Hematopoietic multipotent progenitor cell treated with erythropoietin and hydrocortisone succinate and interleukin-3 and kit ligand, for 17 days (in vitro differentiated cells): ENCODE data around the gene LEMD2.

ENCODE experiments used
- DNase-seq: peaks from one replicate; pipeline ENCODE4 v3.0.0-alpha.2; 2015; ENCODE audit warnings: low spot score

LEMD2 gene

DNA sequence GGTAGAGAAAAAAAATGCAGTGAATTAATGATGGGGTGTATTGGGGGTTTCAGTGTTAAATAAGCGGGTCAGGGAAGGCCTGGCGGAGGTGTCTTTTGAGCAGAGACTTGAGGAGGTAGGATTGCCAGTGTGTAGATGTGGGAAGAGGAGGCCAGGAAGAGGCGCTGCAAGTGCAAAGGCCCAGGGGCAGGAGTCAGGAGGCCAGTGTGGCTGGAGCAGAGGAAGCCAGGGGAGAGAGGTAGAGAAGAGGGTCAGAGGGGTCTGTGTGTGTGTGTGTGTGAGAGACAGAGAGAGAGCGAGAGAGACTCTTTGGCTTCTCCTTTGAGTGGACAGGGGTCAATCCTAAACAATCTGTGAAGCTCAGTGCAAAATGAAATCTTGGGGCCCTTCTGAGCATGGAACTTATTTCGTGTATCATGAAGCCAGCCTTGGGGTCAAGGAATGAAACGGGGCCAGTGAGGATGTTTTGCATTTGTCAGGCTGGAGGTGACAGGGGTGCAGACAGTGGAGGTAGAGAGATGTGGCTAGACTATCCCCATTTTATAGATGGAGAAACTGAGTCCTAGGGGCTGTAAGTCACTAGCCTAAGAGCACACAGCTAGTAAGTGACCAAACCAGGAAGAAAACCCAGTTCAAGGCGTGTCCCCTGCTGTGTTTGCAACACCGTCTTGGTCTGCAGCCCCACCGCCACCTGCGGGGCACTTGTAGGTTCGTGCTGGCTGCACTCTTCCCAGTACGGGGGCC, 32.5 kb downstream of the LEMD2 start:
- DNase-seq: no peak

DNA sequence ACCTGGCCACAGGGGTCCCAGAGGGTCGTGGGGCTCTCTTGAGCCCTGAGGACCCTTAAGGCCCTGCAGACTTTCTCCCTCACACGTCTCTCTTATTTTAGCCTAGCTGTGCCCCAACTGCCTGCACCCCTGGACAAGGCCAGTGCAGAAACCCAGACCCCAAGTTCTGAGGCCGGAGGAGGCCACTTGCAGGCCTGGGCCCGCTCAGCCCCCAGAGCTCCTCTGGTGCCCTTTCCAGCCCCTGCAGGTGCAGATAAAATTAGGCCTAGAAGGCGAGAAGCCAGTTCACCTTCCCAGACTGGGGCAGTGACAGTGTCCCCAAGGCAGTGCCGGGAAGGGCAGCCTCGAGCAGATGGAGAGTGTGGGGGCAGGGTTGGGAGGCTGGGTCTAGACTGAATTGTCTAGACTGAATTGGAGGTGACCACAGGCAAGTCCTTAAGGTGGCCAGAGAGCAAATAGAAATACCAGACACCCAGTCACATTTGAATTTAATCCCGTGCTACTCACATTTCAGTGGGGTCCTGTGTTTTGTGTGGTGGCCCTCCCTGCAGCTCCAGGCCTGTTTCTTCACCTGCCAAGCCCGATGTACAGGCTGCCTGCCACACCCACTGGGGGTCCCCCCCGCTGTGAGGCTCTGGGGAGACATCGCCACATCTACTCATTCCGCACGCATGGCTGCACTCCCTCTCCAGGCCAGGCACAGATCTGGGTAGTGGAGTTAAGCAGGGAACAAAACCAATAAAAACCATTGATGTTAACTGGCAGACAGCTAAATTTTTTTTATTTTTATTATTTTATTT, 33.7 kb downstream of the LEMD2 start:
- DNase-seq: no peak

DNA sequence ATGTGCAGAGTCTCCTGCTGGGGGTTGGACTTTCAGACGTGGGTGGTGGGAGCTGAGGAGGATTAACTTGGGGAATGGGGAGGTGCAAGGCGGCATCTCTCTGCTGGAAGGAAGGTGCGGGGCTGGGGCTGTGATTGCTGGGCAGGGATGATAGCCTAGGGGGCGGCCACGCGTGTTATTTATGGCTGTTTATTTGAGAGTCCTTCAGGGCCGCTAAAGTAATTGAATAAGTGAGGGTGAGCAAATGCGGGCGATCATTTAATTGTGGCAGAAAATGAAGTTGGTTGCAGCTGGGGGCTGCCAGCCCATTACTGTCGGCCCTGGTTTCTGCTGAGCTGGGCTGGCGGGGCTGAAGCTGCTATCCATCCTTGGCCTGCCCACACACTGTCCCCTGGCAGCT, 34.7 kb downstream of the LEMD2 start:
- DNase-seq: no peak

DNA sequence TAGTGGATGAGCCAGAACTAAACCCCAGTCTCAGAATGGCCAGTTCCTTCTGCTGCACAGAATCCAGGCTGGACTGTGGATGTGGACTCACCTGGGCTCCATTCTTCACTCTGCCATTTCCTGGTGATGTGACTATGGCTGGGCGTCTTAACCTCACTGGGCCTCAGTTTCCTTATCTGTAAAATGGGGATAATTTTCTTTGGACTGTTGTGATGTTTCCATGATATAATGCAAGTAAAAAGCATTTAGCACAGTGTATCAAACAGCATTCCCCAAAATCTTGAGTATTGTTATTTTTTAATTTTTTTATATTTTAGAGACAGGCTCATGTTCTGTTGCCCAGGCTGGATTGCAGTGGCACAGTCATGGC, 36.3 kb downstream of the LEMD2 start:
- DNase-seq: no peak

DNA sequence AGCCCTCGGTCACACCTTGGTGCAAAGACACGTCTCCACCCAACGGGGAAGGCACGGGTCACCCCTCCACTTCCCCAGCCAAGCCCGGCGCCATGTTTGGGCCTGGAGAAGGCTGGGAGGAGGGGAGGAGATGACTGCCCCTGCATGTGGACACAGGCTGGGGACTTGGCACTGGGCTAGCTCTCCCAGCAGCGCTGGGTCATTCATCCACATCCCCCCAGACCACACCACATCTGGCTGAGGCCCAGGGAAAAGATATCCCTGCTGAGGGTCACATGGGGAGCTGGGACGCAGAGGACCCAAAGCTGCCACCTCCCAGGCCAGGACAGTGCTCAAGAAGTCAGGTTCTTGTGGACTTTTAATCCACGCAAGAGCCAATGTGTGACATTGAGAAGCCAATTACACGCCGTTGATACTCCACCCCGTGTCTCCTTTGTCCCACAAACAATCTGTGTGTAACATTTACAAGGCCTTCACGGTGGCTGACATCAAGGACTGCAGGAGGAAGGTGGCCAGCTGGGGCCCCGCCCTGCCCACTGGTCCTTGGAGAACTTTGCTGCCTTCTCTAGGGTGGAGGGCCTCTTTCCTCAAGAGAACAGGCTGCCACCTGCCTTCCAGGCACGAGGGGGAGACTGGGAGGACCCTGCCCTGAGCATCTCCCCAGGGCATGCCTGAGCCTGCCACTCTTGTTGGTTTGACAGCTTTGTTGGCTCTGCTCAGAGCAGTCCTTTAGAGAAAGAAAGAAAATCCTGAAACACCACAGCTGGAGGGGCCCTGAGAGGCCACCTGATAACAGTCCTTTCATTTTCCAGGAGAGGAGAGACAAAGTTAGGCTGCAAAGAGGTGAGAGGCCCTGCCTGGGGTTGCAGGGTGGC, 36.9 kb downstream of the LEMD2 start:
- DNase-seq: no peak

DNA sequence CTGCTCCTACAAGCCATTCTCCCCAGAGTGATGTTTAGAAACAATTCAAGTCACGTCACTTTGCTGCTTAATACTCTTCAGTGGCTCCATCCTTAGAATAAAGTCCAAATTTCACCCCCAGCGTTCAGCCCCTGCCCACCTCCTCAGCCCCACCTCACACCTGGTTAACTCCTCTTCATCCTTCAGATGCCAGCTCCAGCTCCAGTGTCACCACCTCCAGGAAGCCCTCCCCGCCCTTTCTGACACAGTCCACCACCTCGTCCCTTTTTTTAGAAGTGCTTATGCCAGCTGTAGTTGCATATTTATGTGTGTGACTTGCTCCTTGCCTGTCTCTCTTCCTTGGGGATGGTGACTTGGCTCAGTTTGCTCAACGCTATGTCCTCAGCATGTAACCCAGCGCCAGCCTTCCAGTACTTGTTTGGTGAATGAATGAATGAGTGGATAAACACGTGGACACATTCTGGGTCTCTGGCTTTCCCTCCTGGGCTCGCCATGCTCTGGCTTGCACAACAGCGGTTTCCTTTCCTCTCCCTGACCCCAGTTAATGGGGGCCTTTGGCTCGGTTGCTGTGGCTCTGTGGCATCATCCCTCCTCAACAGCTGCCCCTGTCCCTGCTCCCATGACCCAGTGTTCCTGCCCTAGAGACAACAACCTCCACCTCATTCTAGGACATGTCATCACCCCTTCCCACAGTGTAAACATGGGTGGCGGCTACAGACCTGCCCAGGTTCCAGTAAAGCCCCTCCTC, 38.5 kb downstream of the LEMD2 start:
- no peak for DNase-seq

DNA sequence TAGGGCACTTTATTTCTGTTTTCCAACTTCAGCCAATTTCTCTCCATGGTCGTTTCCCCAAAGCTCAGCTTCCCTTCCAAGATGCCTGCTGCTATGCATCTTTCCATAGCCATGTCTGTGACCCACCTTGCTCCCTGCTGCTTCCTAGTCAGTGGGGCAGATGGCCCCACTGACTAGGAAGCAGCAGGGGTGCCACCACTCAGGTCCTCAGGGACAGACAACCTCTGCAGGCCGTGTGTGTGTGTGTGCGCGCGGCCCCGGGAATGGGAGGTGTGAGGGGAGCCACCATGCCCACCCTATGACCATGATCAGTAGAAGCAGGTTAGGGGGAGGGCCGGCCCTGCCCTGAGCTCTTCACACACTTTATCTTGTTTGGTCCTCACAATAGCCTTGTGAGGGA, 39.5 kb downstream of the LEMD2 start:
- no peak for DNase-seq

DNA sequence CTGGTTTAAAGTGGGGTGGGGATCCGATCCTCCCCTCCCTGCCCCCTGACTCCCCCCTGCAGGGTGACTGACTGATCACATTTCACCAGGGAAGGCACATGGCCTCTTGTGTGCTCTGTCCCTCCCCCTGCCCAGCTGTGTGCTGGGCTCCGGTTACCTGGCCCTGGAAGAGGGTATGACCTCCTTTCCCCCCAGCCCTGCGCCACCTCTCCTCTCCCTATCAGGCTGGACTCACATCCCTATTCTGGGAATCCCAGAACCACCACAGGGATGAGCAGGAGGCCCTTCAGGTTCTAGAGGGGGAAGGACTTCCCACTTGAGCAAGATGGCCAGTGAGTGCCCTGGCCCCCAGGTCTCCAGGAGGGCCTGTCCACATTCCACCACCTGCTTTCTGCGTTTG, 40.1 kb downstream of the LEMD2 start:
- DNase-seq: no peak

DNA sequence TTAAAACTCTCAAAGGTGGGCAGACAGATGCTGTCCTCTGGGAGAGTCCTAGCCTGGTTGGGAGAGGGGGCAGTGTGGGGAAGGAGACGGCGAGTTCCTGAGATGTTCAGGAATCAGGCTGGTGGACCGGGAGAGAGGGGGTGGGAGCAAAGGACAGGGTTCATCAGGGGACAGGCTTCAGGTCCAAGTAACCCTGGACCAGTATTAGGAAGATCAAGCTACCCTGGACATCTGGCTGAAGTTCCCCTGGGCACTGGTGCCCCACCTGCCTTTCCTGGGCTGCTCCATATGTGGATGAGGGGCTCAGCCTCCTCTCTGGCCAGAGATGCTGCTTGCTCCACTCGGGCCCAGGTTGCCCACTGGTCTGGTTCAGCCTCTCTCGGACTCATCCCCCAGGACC, 41.1 kb downstream of the LEMD2 start:
- DNase-seq: no peak

DNA sequence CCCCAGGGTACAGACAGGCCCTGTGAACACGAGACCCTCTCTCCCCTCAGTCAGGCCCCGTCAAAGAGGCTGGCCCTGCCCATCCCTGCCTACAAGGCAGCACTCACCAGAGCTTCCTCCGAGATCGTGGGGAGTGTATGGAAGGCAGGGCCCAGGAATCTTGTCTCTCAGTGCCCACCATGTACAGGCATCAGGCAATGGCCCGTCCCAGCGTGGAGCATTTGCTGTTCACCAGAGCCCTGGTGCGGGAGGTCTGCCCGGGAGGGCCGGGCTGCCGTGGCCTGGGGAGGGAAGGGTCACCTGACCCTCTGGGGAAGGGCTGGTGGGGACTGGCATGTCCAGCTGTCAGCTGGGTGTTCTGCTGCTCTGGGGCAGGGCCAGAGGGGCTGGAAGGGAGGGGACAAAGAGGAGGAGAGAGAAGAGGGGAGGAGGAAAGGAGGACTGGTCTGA, 42.3 kb downstream of the LEMD2 start, which contains the start of gene IP6K3:
TSS of gene IP6K3 (minus strand) at position 255 of the 450 bp plus-strand sequence. CDS start 11,429 bp downstream, outside the sequence.
- no peak for DNase-seq

DNA sequence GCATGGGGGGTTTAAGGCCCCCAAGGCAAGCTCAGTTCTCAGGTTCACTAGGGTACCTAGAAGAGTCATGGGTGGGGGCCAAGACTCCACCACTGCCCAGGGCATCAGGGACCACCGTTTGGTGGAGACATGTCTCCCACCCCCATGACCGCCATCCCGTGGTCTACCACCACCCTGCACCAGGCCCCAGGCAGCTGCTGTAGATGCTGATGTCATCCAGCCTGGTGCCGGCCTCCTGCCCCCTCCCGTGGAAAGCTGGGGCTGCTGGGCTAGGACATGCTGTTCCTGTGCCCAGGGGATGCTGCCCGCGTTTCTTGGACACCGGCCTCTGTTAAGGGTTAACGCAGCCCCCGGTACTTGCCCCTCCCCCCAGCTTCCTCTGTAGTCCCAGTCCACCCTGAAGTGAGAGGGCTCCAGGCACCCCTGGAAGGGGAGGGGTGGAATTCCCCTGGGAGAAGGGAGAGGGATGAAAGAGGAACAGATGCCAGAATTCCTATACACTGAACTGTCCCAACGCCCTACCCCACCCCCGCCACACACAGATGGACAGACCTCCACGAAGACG, 42.8 kb downstream of the LEMD2 start:
- DNase-seq: no peak

DNA sequence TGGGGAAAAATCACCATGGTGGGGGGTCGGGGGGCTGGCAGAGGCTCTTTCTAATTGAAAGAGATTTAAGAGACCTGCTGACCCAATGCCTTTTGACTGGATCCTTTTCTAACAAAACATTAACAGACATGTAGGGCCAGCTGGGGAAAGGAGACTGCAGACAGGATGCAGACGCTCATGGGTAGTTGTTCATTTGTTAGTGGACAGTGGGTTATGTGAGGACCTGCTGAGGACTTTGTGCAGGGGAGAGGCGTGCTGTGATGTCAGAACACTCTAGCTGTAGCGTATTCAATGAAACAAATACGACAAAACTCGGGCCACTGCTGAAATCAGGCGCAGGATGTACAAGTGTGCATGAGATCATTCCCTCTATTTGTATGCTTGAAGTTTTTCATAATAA, 43.4 kb downstream of the LEMD2 start:
- DNase-seq: no peak

DNA sequence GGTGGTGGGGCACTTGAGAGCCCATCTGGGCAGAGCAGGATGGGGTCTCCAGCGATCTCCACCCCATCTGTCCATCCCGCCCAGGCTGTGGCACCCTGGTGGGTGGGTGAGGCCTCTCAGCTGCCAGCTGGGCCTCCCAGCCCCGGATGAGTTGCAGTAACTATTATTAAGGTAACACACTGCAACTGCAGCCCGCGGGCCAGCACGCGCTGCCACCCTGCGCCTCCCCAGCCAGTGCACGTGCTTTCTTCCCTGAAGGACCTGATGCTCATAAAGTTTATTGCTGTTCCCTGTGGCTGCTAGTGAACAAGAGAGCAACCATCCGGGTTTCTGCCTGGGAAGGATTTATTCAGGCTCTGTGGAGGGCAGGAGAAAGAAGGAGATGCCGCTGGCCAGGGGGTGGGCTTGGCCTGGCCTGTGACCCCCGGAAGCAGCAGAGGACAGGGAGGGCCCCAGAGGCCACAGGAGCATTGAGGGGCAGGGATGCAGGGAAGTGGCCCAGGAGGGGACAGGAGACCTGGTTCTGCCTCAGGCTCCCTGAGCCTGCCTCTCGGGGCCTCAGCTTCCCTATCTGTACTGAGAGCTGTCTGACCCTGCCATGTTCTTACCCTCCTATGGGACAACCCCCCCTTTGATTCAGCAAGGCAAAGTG, 43.9 kb downstream of the LEMD2 start:
- no peak for DNase-seq

DNA sequence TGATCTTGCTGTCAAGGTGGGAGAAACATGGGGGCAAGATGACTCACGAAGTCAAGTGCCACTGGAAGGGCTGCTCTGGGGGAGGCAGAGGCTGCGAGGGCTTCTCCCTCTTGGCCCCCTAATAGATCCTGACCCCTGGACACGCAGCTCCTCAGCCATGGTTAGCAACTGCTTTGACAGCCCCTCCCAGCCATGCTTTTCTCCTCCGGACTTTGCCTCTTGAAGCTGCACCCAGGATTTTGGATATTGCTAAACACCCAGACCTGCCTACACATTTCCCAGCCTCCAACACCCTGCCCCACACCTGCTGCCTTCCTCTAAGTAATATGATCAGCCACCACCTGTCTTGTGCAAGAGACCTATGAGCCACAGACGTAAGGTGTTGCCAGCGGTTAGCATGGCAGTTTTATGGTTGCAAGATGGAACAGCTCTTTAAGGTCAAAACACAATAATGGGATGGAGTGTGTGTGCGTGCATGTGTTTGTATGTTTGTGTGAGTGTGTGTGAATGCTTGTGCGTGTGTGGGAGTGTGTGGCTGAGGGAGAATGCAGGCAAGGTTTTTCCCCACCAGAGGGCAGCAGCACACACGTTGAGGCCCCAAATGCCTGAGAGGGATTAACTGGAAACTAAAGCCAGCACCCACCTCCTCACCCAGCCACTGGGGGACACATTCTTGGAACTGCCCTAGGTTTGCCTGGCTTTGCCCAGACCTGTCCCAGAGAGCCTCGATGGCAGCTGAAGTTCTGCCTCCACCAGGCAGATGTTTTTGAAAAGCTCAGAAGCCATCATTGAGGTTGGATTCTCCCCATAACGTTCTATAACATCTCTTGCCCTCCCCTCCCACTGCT, 44.7 kb downstream of the LEMD2 start:
- DNase-seq: peak; percentile 64

DNA sequence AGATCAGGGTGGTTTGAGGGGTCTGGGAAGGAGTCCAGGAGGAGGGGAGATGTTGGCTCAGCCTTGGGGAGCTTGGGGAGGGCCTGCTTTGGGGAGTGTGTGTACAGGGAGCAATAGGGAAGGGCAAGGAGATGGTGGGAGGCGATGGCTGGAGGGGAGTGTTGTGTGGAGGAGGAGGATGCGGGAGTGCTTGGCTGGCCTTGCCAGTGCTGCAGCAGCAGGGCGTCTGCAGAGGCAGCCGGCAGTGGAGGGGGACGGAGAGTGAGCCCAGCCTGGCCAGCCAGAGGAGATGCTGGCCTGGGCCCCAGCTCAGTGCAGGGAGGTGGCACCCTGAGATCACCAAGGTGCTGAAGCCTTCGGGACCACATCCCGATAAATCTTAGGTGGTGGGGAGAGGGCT, 46.1 kb downstream of the LEMD2 start:
- no peak for DNase-seq

DNA sequence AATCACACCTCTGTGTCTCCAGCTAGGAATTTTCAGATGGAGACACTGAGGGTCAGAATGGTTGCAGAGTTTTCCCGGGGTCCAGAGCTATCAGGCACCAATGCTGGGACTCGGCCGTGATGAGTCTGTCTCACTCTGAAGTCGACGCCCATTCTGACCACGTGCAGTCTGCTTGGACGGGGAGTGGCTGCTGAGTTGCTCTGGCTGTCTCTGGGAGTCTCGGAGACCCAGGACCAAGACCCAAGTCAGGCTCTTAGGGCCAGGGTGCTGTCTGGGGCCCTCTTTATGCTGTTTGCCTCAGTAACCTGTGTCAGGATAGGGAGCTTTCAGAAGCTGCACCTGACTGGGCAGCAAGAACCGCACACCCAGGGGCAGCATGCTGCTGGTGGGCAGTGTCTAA, 46.8 kb downstream of the LEMD2 start:
- no peak for DNase-seq

DNA sequence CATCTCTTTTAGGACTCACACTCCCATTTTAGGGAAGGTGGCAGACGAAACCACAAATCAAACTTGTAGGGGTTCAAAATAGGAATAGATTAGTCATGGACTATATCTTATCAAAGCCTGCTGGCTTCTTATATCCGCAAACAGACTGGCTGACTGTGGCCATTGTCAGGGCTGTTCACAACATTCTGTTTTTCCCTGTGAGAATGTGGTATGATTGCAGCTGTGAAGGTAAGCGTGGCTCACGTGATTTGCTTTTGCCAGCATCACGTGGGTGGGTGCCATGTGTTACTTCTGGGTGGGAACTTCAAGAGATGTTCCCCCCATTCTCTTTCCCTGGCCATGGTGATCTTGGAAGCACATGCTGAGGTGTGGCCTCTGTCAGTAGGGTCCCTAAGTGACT, 48.1 kb downstream of the LEMD2 start:
- no peak for DNase-seq

DNA sequence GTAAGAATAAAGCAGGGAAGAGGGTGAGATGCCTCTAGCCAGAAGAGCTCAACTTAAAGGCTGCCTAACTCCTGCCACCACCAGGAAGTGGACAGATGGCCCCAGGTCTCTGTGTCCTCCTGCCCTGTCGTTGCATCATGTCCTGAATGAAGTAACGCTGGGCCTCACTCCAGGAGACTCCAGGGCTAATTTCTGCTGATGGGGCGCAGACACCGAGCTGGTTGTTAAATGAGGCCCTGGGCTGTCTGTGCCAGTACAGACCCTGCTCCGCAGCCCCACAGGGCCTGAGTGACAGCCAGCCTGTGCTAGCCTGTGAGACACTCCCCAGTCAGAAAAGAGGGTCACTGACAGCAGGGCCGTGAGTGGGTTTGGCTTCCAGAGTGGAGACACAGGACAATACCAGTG, 48.7 kb downstream of the LEMD2 start:
- no peak for DNase-seq

DNA sequence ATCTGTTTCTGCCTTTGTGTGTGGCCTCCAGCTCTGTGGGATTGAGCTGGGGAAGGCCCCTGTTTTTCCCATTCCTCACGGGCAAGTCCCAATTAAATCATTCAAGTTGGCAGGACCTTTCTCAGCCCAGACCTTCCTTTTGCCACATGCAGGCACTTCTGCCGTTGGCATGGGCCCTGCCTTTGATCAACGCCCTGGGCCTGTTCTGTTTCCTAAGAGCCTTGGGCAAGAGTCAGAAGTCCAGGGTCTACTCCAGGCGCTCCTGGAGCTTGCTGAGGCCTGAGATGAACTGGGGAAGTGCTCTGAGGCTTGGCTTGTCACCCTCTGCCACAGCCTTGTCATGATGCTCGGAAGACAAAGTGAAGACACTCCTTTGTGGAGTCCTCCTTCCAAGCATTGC, 49.4 kb downstream of the LEMD2 start:
- DNase-seq: no peak

DNA sequence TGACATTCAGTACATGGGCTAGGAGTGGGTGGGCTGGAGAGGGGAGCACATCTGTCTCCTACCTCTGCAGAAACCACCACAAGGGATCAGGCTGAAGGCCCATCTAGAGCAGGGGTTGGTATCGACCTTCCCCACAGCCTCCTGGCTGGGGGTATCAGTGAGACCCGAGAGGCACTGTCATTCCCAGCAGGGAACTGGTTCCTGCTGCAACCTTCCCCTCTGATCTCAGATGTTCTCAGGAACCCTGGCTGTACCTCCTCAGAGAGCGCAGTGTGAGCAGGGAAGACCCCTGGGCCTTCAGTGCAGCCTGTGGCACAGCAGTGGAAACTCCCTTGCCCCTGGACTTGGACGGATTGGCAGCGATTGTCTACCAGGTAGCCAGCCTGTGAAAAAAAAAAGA, 50.1 kb downstream of the LEMD2 start:
- no peak for DNase-seq
